Vagina (tissue), 2 donors: Measurements from ENCODE around the gene TMEM60. TPM values are rescaled to one million over a fixed set of nuclear protein-coding genes. Genes with fewer than 3 reads are reported as not detected.

Source experiments
- DNase-seq, 2 donors: peaks; one replicate each; pipeline ENCODE4 v3.0.0-alpha.2; 2017; ENCODE audit errors: extremely low spot score in 2 of 2
- H3K27ac ChIP-seq: fragments of 200-600 bp; sonication (generic); one replicate; pipeline ENCODE4 v1.5.1; 2019
- H3K27me3 ChIP-seq: fragments of 200-600 bp; sonication (generic); one replicate; pipeline ENCODE4 v1.5.1; 2019
- H3K36me3 ChIP-seq, 2 donors: fragments of 200-600 bp; sonication (generic); one replicate each; pipeline ENCODE4 v1.5.1; 2017 to 2019
- H3K4me1 ChIP-seq: fragments of 200-600 bp; sonication (generic); one replicate; pipeline ENCODE4 v1.5.1; 2019
- H3K4me3 ChIP-seq, 2 donors: fragments of 200-600 bp; sonication (generic); 1 replicate in 1 of 2; 2 replicates in 1 of 2; pipeline ENCODE4 v1.5.1; 2016 to 2019
- H3K9me3 ChIP-seq: fragments of 200-600 bp; sonication (generic); one replicate; pipeline ENCODE4 v1.5.1; 2019
- POLR2A ChIP-seq, 2 donors: fragments of 450-650 bp; IDR thresholded peaks; one replicate each; pipeline ENCODE4 v1.6.1; 2017; ENCODE audit warnings: antibody characterized with exemption in 2 of 2, mild to moderate bottlenecking in 2 of 2, moderate library complexity in 2 of 2
- POLR2AphosphoS5 ChIP-seq, 2 donors: sonication (generic); formaldehyde crosslinking; IDR thresholded peaks; one replicate each; pipeline ENCODE4 v1.9.0; 2017; ENCODE audit warnings: antibody characterized with exemption in 2 of 2, mild to moderate bottlenecking in 2 of 2, low read depth in 1 of 2; ENCODE audit not compliant: insufficient read depth in 1 of 2
- intact Hi-C: fragments of 100-400 bp; cut with DNase I; formaldehyde crosslinking; loops from one replicate; pipeline ENCODE4 v1.15.1; 2023
- total RNA-seq: library from RNA; depleted of rRNA; stranded (reverse); fragments of >200 nt; gene quantifications from one replicate; pipeline ENCODE4 v1.2.3, GENCODE V29; 2016
- TF ChIP-seq, protein P1 (sequence below), 3 experiments: fragments of 450-650 bp in 2 of 3; fragments of 200-600 bp in 1 of 3; sonication (generic) in 1 of 3; IDR thresholded peaks; one replicate each; pipeline ENCODE4 v1.5.1; 2017 to 2019; ENCODE audit warnings: antibody characterized with exemption in 3 of 3, mild to moderate bottlenecking in 2 of 3, moderate library complexity in 2 of 3

Gene TMEM60
- total RNA-seq, 1 donor from 2014 or later: 13.5 TPM

DNA sequence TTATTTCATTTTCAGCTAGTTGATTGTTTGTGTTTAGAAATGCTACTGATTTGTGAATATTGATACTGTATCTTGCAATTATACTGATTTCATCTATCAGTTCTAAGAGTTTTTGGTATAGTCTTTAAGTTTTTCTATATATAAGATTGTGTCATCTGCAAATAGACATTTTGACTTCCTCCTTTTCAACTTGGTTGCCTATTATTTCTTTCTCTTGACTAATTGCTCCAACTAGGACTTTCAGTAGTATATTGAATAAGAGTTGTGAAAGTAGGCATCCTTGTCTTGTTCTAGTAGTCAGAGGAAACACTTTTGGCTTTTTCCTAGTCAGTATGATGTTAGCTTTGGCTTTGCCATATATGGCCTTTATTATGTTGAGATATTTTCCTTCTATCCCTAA is 20.8 kb upstream of the TMEM60 start:
- intact Hi-C loops: no loop called here
- Histone ChIP-seq H3K4me1 (no peaks in the 10 kb centered on the region), H3K9me3 (peaks cover 27% of the 10 kb centered on the region), H3K27me3 (no peaks in the 10 kb centered on the region), H3K36me3 (peaks cover 0 to 15% of the 10 kb centered on the region in 2 donors), H3K27ac (no peak overlapping the region), H3K4me3 (no peak overlapping the region)
- DNase-seq: no peak
- TF ChIP-seq POLR2A (IDR thresholded peaks at IDR 0.05) (no peak), POLR2AphosphoS5 (IDR thresholded peaks at IDR 0.05; ENCODE audit: insufficient read depth in 1 of 2, low read depth in 1 of 2) (no peak)
- TF ChIP-seq, protein P1, sequence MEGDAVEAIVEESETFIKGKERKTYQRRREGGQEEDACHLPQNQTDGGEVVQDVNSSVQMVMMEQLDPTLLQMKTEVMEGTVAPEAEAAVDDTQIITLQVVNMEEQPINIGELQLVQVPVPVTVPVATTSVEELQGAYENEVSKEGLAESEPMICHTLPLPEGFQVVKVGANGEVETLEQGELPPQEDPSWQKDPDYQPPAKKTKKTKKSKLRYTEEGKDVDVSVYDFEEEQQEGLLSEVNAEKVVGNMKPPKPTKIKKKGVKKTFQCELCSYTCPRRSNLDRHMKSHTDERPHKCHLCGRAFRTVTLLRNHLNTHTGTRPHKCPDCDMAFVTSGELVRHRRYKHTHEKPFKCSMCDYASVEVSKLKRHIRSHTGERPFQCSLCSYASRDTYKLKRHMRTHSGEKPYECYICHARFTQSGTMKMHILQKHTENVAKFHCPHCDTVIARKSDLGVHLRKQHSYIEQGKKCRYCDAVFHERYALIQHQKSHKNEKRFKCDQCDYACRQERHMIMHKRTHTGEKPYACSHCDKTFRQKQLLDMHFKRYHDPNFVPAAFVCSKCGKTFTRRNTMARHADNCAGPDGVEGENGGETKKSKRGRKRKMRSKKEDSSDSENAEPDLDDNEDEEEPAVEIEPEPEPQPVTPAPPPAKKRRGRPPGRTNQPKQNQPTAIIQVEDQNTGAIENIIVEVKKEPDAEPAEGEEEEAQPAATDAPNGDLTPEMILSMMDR (IDR thresholded peaks at IDR 0.05): no peak

DNA sequence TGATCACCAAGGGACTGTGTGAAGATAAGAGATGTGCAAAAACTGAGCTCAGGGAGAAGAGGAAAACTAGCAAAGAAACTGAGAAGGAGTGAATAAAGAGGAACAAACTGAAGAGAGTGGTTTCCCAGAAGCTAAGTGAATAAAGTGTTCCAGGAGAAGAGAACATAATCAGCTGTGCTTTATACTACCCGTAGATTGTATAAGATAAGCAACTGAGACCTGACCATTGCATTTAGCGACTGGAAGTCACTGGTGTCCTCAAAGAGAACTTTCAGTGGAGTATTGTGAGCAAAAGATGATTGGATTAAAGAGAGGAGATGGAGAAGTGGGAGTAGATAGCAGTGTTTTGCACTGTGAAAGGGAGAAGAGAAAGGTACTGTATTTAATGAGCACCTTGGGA is 14.9 kb upstream of the TMEM60 start:
- no peak for DNase-seq
- no peak overlapping the region for H3K4me3 ChIP-seq
- H3K27ac ChIP-seq: no peak overlapping the region
- H3K36me3 ChIP-seq: peaks cover 0 to 3% of the 10 kb centered on the region in 2 donors
- H3K27me3 ChIP-seq: no peaks in the 10 kb centered on the region
- peaks cover under 1% of the 10 kb centered on the region for H3K9me3 ChIP-seq
- no peak for TF ChIP-seq POLR2A (IDR thresholded peaks at IDR 0.05)
- TF ChIP-seq, protein P1 (IDR thresholded peaks at IDR 0.05): no peak
- TF ChIP-seq POLR2AphosphoS5 (IDR thresholded peaks at IDR 0.05; ENCODE audit: insufficient read depth in 1 of 2, low read depth in 1 of 2): no peak
- intact Hi-C loops: loop anchor here (1.0 kb wide), 1 partner anchor 37 kb away; no protein-coding TSS in a partner anchor
- no peaks in the 10 kb centered on the region for H3K4me1 ChIP-seq

DNA sequence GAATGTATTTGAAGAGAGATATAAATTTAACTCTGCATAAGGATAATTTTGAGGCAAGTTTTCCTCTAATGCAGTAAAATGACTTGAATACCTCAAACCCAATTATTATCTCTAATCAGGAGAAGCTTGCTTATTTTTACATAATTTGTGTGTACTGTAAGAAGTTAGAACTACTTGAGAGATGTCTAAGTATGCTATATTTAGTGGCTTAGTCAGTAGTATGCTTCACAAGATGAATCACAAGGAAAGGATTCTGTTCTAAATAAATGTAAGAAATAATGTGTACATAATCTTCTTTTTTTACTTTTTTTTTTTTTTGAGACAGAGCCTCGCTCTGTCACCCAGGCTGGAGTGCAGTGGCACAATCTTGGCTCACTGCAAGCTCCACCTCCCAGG is 14.1 kb upstream of the TMEM60 start:
- DNase-seq: no peak
- H3K27ac ChIP-seq: no peak overlapping the region
- intact Hi-C loops: no loop called here

DNA sequence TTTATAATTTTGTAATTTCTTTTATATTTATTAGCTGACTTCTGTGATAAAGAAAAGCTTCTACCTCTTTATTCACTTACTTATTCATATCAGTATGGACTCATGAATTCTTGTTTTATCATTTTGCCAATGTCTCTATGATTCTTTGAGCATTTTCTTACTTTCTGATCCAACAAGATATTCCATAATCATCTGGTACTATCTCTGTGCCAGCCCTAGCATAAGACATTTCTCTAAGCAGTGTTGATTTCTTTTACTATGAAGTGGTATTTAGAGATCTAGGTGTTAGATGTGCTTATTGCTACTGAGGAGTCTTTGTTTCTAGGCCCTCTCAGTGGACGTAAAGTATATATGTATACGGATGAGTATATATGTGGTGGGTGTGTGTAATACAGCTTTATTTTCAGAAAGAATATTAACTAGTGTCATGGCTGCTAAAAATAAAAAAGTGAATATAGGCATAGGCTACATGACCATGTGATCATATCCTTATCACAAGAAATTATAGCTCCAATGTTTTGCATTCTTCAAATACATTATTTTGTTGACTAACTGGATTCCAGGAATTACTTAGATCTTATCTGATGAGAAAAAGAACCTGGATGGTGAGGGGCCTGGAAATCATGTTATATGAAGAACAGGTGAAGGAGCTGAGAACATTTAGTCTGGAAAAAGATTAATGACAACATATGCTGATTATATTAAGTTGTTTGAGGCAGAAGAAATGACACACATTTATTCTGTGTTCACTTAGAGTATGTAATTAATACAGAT is 13.5 kb upstream of the TMEM60 start:
- H3K4me3 ChIP-seq: no peak overlapping the region
- no peaks in the 10 kb centered on the region for H3K4me1 ChIP-seq
- H3K36me3 ChIP-seq: no peaks in the 10 kb centered on the region
- TF ChIP-seq, protein P1 (IDR thresholded peaks at IDR 0.05): no peak
- no peak for TF ChIP-seq POLR2AphosphoS5 (IDR thresholded peaks at IDR 0.05; ENCODE audit: insufficient read depth in 1 of 2, low read depth in 1 of 2)
- H3K9me3 ChIP-seq: no peaks in the 10 kb centered on the region
- intact Hi-C loops: no loop called here
- no peak for DNase-seq
- no peaks in the 10 kb centered on the region for H3K27me3 ChIP-seq
- H3K27ac ChIP-seq: no peak overlapping the region

More for the DNA sequence above, 14.1 kb upstream of the TMEM60 start:
- peaks cover 0 to 1% of the 10 kb centered on the region in 2 donors for H3K36me3 ChIP-seq
- no peaks in the 10 kb centered on the region for H3K4me1 ChIP-seq
- TF ChIP-seq POLR2AphosphoS5 (IDR thresholded peaks at IDR 0.05; ENCODE audit: insufficient read depth in 1 of 2, low read depth in 1 of 2) (no peak), POLR2A (IDR thresholded peaks at IDR 0.05) (no peak)
- TF ChIP-seq, protein P1 (IDR thresholded peaks at IDR 0.05): no peak
- H3K4me3 ChIP-seq: no peak overlapping the region
- H3K27me3 ChIP-seq: no peaks in the 10 kb centered on the region
- no peaks in the 10 kb centered on the region for H3K9me3 ChIP-seq

DNA sequence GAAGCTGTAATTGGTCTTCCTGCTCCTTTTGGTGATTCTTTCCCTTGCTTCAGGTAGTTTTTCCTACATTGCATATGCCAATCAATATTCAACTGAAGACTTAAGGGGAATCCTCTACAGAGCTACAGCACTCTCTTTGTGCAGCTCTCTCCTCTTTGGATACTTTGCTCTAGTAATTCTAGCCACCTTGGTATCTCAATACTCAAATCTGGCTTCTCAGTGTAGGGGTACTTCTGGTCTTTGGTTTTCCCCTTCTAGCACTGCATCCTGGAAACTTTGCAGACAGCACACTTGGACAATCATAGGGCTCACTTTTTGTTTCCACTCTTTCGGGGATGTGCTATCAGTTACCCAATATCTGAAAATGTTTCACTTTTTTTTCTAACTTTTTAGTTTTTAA is 10.3 kb upstream of the TMEM60 start:
- H3K4me1 ChIP-seq: no peaks in the 10 kb centered on the region
- H3K27me3 ChIP-seq: no peaks in the 10 kb centered on the region
- intact Hi-C loops: no loop called here
- H3K9me3 ChIP-seq: no peaks in the 10 kb centered on the region
- no peak overlapping the region for H3K27ac ChIP-seq
- TF ChIP-seq POLR2A (IDR thresholded peaks at IDR 0.05): no peak
- no peak for TF ChIP-seq POLR2AphosphoS5 (IDR thresholded peaks at IDR 0.05; ENCODE audit: insufficient read depth in 1 of 2, low read depth in 1 of 2)
- TF ChIP-seq, protein P1 (IDR thresholded peaks at IDR 0.05): no peak
- no peak overlapping the region for H3K4me3 ChIP-seq
- H3K36me3 ChIP-seq: no peaks in the 10 kb centered on the region
- no peak for DNase-seq
